Nephron progenitor cell (in vitro differentiated cells): Measurements from ENCODE around the gene CHAC1.

Experiments
- DNase-seq: peaks from one replicate; pipeline ENCODE4 v3.0.0; 2021
- H3K27ac Mint-ChIP-seq: 2 replicates; pipeline ENCODE4 v1.8.0; 2021; ENCODE audit warnings: mild to moderate bottlenecking, moderate library complexity, mixed read lengths
- H3K27me3 Mint-ChIP-seq: 2 replicates; pipeline ENCODE4 v1.8.0; 2021; ENCODE audit warnings: mild to moderate bottlenecking, low read depth, mixed read lengths; ENCODE audit not compliant: poor library complexity
- H3K36me3 Mint-ChIP-seq: 2 replicates; pipeline ENCODE4 v1.8.0; 2021; ENCODE audit warnings: low read depth, mixed read lengths
- H3K4me1 Mint-ChIP-seq: 2 replicates; pipeline ENCODE4 v1.8.0; 2021; ENCODE audit warnings: mixed read lengths
- H3K4me3 Mint-ChIP-seq: 2 replicates; pipeline ENCODE4 v1.8.0; 2021; ENCODE audit warnings: mild to moderate bottlenecking, moderate library complexity, mixed read lengths
- H3K9me3 Mint-ChIP-seq: 2 replicates; pipeline ENCODE4 v1.8.0; 2021; ENCODE audit warnings: mild to moderate bottlenecking, moderate library complexity, mixed read lengths
- TF ChIP-seq, protein P1 (sequence below): fragments of 200-600 bp; sonication (generic); IDR thresholded peaks from 2 replicates; pipeline ENCODE4 v1.5.0; 2021; ENCODE audit warnings: antibody characterized with exemption

CHAC1 gene

GRCh38 chr15:40921949-40922607 is 31.2 kb upstream of the CHAC1 start:
- TF ChIP-seq, protein P1, sequence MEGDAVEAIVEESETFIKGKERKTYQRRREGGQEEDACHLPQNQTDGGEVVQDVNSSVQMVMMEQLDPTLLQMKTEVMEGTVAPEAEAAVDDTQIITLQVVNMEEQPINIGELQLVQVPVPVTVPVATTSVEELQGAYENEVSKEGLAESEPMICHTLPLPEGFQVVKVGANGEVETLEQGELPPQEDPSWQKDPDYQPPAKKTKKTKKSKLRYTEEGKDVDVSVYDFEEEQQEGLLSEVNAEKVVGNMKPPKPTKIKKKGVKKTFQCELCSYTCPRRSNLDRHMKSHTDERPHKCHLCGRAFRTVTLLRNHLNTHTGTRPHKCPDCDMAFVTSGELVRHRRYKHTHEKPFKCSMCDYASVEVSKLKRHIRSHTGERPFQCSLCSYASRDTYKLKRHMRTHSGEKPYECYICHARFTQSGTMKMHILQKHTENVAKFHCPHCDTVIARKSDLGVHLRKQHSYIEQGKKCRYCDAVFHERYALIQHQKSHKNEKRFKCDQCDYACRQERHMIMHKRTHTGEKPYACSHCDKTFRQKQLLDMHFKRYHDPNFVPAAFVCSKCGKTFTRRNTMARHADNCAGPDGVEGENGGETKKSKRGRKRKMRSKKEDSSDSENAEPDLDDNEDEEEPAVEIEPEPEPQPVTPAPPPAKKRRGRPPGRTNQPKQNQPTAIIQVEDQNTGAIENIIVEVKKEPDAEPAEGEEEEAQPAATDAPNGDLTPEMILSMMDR: no peak
- Mint-ChIP-seq H3K9me3 (no peaks in the 10 kb centered on the region), H3K36me3 (no peaks in the 10 kb centered on the region), H3K27ac (no peak overlapping the region), H3K4me3 (no peak overlapping the region), H3K27me3 (peaks cover 51% of the 10 kb centered on the region), H3K4me1 (peaks cover 67% of the 10 kb centered on the region)
- no peak for DNase-seq

GRCh38 chr15:40922608-40923005 is 30.7 kb upstream of the CHAC1 start:
- Mint-ChIP-seq H3K27me3 (peaks cover 56% of the 10 kb centered on the region), H3K4me3 (peak overlapping the region; percentile 43), H3K4me1 (peaks cover 70% of the 10 kb centered on the region), H3K36me3 (no peaks in the 10 kb centered on the region), H3K27ac (no peak overlapping the region), H3K9me3 (no peaks in the 10 kb centered on the region)
- no peak for DNase-seq
- TF ChIP-seq, protein P1: no peak

DNA sequence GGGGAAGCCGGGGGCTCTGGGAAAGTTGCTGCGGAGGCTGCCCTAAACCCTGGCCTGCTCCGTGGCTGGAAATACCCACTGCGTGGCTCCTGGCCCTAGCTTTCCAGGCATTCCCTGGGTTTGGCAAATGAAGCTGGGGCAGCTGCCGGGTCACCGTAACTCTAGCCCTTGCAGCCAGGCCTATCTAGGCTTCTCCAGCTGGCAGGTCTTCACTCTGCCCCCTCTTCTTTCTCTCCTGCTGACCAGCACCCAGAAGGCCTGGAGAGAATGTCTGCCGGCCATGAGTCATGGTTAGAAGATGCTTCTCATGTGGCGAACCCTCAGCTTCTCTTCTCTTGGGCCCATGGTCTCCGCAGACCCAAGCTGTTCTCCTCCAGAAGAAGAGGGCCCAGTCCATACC is 29.7 kb upstream of the CHAC1 start:
- Mint-ChIP-seq H3K36me3 (no peaks in the 10 kb centered on the region), H3K27ac (no peak overlapping the region), H3K27me3 (peaks cover 66% of the 10 kb centered on the region), H3K9me3 (no peaks in the 10 kb centered on the region), H3K4me3 (no peak overlapping the region), H3K4me1 (peaks cover 64% of the 10 kb centered on the region)
- TF ChIP-seq, protein P1: no peak
- no peak for DNase-seq

DNA sequence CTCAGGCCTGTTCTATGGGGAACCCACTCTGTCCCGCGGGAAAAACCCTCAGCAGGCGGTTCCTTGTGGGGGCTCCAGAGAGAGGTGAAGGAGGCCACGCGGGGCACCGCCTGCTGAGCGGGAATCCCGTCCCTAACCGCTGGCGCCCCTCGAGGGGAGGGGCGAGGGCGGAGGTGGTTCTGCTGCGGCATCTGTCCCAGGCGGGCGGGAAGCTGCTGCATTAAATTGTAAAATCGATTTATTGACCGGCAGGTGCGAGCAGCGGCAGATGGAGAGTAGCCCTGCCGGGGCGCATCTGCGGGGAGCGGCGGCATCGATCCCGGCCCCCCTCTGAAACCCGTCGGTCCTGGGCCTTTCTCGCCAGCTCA is 27.8 kb upstream of the CHAC1 start:
- DNase-seq: no peak
- no peak overlapping the region for H3K27ac Mint-ChIP-seq
- peaks cover 85% of the 10 kb centered on the region for H3K27me3 Mint-ChIP-seq
- H3K4me3 Mint-ChIP-seq: peak overlapping the region; percentile 19
- H3K36me3 Mint-ChIP-seq: no peaks in the 10 kb centered on the region
- no peaks in the 10 kb centered on the region for H3K9me3 Mint-ChIP-seq
- TF ChIP-seq, protein P1: no peak
- H3K4me1 Mint-ChIP-seq: peaks cover 57% of the 10 kb centered on the region

DNA sequence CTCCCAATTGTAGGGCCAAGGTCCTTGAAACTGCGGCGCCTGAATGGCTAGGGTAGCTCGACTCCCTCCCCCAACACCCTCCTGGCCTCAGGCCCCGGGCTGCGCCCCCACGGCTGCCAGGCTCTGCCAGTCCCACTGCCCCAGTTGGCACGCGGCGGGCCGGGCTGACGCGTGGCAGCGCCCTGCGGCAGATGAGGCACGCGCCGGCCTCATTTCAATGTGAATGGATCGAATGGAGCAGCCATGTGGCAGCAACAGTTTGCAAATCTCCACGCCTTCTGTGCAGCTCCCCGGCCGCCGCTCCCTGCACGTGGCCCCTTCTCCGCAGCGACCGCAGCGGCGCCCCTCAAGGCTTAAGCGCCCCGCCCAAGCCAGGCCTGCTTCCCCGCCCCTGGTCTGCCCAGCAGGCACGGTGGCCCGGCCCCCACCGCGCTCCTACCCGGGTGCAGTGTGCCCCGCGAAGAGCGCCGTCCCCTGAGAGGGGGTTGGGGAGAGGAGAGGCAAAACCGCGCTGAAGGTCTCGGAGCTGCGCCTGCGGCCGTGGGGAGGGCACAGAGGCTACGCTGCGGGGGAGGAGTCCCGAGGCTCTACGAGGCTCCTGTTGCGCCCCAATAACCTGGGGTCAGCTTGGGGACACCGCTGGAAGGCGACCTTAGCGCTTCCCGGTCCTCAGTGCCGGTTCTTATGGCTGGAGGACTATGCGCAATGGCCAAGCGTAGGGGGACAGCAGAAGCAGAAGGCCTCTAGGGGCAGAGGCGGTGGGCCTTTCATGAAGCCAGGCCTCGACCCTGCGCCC is 27.2 kb upstream of the CHAC1 start:
- TF ChIP-seq, protein P1: no peak
- H3K27me3 Mint-ChIP-seq: peaks cover 91% of the 10 kb centered on the region
- no peaks in the 10 kb centered on the region for H3K9me3 Mint-ChIP-seq
- no peak overlapping the region for H3K27ac Mint-ChIP-seq
- no peaks in the 10 kb centered on the region for H3K36me3 Mint-ChIP-seq
- peaks cover 62% of the 10 kb centered on the region for H3K4me1 Mint-ChIP-seq
- peak; percentile 64 for DNase-seq
- H3K4me3 Mint-ChIP-seq: peak overlapping the region; percentile 68
